NCI-H128 (cell line): Measurements from ENCODE around the gene XPNPEP2.
"Not testable (repeated sequence)": the region's sequence is repeated elsewhere in the genome, so short reads cannot be mapped to it uniquely, and the experiment has no call there.

Experiments
- DNase-seq: peaks from one replicate; lab custom pipeline; 2025; ENCODE audit not compliant: unreplicated experiment; lab: John Stamatoyannopoulos, UW

Gene XPNPEP2

GRCh38 chrX:129719931-129720530 is 18.7 kb upstream of the XPNPEP2 start:
- no peak for DNase-seq

DNA sequence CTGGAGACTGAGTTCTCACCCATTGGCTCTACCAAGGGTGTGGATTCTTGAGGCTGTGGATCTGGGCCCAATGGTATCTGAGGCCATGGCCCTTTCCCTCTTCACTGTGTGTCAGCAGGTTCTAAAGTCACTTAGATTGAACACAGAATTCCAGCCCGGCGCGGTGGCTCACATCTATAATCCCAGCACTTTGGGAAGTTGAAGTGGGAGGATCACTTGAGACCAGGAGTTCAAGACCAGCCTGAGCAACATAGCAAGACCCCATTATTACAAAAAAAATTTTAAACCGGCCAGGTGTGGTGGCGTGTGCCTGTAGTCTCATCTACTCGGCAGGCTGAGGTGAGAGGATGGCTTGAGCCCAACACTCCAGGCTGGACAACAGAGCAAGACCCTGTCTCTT is 18.0 kb upstream of the XPNPEP2 start:
- DNase-seq: no peak

DNA sequence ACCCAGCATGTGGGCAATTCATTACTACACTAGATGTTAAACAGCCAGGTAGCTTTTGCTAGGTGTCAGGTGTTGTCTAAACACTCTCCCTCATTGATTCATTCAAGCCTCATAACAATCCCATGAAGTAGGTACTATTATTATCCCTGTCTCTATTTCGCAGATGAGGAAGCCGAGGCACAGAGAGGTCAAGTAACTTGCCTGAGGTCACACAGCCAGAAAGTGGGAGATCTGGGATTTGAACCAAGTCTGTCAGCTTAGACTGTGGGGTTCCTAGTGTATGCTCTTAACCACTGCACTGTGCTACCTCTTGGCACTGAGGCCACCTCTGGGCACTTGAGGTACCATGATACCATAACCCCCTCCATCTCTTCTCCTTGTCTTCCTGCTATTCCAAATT is 17.4 kb upstream of the XPNPEP2 start:
- DNase-seq: no peak

DNA sequence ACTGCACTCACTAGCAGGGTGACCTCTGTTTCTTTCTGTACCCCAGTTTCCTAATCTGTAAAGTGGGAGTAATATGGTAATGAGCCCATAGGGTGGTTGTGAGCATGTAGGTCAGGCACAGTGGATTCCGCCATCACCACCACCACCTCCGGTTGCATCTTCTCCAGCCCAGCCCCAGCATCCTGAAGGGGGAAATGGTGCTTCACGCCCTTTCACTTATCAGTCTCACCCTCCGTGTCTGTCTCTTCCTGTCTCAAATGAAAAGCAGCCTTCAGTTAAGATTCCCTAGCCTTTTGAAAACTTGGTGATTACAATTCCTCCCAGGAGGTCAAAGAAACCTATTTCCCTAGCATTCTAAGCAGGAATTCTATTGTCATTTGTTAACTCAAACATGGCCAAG is 16.9 kb upstream of the XPNPEP2 start:
- no peak for DNase-seq

DNA sequence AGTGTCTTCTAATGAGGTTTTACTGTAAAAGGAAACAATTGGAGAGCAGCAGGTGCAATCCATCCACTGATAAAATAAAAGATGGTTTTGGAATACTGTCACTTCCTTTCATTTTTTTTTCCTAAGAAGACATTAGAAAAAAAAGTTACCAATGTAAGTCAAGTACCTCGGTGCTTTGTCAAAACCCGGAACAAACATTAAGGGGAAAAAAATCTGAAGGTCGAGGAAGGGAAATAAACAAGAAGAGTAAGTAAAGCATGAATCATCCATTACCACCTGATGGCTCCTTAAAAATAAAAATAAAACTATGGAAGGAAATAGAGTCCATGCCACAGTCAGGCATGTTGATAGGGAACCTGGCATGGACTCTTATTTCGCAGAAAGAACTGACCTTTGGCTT is 15.3 kb upstream of the XPNPEP2 start:
- no peak for DNase-seq

DNA sequence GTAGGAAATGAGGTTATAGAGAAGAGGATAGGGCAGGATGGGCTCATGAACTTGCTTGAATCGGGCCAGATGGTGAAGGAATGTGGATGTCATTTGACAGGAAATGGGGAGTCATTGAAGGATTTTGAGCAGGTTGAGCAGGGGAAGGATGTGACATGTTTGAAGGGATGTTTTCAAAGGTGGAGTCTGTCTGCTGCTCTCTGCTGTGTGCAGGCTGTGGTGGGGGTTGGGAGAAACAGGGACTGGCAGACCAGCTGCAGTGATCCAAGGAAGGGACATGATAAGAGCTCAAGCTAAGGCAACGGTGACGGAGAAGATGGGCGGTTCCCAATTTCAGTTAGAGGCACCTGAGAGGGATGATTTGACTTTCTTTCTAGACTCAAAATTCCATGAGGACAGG is 14.0 kb upstream of the XPNPEP2 start:
- DNase-seq: no peak

DNA sequence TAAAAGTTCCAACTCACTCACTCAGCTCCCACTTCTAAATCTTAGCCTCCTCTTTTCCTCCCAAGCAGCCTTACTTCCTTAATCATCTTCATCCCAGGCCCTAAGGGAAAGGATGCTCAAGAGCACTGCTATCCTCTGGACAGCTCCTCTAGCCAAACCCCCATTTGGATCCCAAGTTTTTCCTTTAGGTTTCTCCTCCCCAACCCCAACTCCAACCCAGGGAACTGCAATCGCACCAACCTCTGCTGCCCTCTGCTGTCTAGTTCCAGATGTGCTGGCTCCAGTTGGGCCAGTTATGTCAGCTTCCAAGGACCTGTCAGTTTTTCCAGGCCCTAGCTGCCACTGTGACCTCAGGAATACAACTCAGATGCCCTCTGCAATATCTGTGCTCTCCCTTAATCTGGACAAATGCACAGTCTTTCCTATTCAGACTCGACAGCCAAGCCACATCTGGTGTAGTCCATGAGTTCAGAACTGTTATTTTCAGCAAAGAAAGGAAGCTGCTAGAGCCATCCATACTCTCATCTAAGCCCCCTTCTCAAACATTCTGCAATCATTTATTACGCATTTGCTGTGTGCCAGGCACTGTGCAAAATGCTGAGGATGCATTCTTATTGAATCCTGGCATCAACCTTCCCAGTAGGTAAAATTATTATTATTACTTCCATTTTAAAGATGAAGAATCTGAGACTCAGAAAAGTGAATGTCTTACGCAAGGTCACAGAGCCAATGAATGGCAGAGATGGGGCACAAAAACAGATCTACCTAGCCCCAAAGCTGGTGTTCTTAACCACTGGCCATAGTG is 12.3 kb upstream of the XPNPEP2 start:
- DNase-seq: peak; percentile 9

- DNase-seq: no peak
These were observed 10.7 kb upstream of the XPNPEP2 start for GRCh38 chrX:129728061-129728460.

- DNase-seq: no peak
These were observed 7.6 kb upstream of the XPNPEP2 start for GRCh38 chrX:129731228-129731627.

DNA sequence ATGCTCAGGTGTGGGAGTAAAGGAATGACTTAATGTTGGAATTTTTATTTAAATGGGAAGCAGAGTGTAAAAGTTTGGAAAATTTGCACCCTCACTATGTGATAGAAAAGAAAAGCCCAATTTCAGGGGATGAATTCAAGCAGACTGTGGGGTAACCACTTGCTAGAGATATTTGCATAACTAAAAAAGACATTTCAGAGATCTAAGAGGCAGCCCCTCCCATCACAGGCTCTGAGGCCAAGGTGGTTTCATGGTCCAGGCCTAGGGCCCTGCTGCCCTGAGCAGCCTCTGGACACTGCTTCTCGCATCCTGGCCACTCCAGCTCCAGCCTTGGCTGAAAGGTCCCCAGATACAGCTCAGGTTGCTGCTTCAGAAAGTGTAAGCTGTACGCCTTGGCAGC is 5.9 kb upstream of the XPNPEP2 start:
- DNase-seq: no peak

DNA sequence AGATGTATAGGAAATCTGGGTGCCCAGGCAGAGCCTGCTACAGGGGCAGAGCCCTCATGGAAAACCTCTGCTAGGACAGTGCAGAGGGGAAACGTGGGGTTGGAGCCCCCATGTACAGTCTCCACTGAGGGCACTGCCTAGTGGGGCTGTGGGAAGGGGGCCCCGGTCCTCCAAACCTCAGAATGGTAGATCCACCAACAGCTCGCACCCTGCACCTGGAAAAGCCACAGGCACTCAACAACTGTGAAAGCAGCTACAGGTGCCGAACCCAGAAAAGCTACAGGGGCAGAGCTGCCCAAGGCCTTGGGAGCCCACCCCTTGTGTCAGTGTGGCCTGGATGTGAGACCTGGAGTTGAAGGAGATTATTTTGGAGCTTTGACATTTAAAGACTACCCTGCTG is 5.4 kb upstream of the XPNPEP2 start:
- DNase-seq: no peak

DNA sequence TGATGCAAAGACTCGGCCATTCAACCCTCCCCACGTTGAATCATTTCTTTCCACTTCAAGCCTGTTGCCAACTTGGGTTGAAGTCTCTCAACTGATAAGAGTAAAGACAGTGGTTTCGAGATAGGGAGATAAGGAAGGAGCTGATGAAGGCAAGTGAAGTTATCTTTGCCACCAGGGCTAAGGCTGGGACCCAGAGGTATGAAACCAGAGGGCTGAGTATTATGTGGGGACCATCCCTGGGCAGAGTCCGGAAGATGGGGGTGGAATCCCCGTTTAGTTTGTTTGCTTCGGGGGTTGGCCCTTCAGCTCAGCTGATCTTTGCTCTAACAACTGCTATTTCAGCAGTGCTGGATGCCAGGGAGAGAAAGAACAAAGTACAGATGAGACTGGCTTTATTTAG is 2.3 kb upstream of the XPNPEP2 start:
- DNase-seq: no peak

DNA sequence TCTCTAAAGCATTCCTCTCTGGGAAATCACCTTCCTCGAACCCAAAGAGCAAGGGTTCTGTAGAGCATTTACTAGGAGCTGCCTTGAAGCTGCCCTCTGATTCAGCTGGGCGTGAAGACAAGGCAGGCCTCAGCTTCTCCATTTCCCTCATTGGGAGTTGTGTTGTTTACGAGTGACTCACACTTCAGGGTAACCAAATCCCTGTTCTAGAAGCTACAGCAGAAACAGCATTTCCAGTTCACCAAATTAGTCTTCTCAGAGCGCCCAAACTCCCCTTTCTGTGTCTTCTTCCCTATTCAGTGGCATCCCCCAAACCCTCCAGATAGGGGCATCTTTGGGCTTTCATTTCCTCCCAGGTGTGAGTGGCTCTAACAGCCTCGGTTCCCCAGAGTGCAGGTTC is 863 bp upstream of the XPNPEP2 start:
- no peak for DNase-seq

- DNase-seq: no peak
These were observed 799 bp downstream of the XPNPEP2 start for GRCh38 chrX:129739578-129739977.

DNA sequence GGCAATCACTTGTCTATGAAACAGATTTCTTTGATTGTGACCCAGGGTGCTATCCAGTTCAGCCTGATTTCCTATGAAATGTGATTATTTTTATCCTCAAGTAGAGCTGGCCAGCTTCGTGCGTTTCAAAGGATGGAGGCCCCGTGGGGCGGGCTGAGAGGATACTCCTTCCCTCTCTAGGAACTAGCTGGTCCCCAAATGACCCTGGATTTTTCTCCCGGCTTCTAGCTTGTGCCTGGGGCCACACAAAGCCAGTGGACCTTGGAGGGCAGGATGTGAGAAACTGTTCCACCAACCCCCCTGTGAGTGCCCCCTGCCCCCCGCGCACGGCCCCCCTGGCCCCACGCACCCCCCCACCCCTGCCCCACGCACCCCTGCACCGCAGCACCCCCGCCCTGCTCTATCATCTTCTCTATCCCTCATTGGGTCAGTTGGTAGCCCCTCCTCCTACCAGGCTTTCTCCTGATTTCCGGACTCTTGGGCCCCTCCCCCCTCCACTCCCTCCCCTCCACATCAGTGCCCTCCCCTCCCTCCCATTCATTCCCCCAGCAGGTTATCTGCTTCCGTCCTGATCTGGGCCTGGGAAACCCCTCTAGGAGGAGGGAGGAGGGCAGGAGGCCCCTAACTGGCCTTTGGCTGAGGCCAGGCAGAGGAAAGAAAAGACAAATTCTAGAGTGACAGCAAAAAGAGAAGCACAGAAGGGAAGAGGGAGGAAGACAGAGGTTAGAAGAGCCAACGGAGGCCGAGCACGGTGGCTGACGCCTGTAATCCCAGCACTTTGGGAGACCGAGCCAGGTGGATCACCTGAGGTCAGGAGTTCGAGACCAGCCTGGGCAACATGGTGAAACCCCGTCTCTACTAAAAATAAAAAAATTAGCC is 3.3 kb downstream of the XPNPEP2 start:
- no peak for DNase-seq

GRCh38 chrX:129742759-129743152 is 4.0 kb downstream of the XPNPEP2 start:
- not testable (repeated sequence) for DNase-seq

- no peak for DNase-seq
These were observed 5.0 kb downstream of the XPNPEP2 start for GRCh38 chrX:129743821-129744220.

DNA sequence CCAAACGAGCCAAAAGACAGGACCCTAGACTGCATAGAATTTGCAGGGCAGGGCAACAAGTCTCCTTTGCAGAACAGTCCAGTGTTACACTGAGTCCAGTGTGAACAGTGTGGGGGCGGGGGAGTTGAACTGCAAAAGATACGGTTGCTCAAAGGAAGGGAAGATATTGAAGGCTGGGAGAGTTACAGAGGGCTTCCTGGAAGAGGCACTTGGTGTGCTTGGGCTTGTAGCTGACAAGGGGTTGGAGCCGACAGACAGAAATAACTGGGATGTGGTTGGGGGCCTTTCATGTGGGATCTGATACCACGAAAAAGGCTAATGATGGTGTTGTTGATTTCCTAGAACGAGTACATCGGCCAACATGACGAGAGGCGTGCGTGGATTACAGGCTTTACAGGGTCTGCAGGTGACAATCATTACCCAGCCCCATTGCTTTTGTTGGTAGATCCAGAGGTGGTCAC is 6.1 kb downstream of the XPNPEP2 start:
- no peak for DNase-seq

- DNase-seq: no peak
These were observed 8.0 kb downstream of the XPNPEP2 start for GRCh38 chrX:129746557-129747470.

DNA sequence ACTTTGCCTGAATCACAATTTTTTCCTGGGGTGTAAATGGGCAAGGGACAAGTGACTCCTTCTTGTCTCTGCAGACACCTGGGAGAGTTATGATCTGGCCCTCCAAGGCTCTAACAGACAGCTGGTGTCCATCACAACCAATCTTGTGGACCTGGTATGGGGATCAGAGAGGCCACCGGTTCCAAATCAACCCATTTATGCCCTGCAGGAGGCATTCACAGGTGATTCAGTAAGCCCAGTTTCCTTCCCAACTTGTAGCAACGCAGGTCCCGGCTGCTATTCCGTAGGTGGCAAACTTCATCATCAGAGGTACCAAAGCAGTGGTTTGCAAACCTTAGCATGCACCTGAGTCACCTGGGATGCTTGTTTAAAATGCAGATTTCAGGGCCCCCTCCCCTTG is 8.8 kb downstream of the XPNPEP2 start:
- DNase-seq: no peak

GRCh38 chrX:129748305-129748704 is 9.5 kb downstream of the XPNPEP2 start:
- DNase-seq: no peak
